Left renal pelvis (tissue), 4 donors: ENCODE measurements around the gene SYCN. TPM values are rescaled to one million over a fixed set of nuclear protein-coding genes. Genes with fewer than 3 reads are reported as not detected.
"Not testable (repeated sequence)": the region's sequence is repeated elsewhere in the genome, so short reads cannot be mapped to it uniquely, and the experiment has no call there.

ENCODE experiments used
- DNase-seq, 4 donors: peaks; one replicate each; pipeline ENCODE4 v3.0.0-alpha.2; 2013; ENCODE audit warnings: low read depth in 4 of 4, low spot score in 3 of 4
- polyA plus RNA-seq, 4 donors: library from polyadenylated mRNA; unstranded; fragments of 120-200 nt; gene quantifications; one replicate each; pipeline ENCODE4 v1.2.1, GENCODE V29; 2013; ENCODE audit not compliant: insufficient read length in 4 of 4

The SYCN gene
- polyA plus RNA-seq, 4 donors: not detected

GRCh38 chr19:39230096-39230764, 26.2 kb upstream of the SYCN start:
- DNase-seq: no peak

GRCh38 chr19:39224910-39225309, 20.8 kb upstream of the SYCN start:
- no peak for DNase-seq

GRCh38 chr19:39223703-39224279, 19.7 kb upstream of the SYCN start:
- DNase-seq: no peak

- not testable (repeated sequence) for DNase-seq
These were observed 15.0 kb upstream of the SYCN start for GRCh38 chr19:39219108-39219507.

GRCh38 chr19:39218230-39219007, 14.4 kb upstream of the SYCN start:
- DNase-seq: no peak

- DNase-seq: no peak
These were observed 13.0 kb upstream of the SYCN start for GRCh38 chr19:39217094-39217493.

GRCh38 chr19:39215323-39215722, 11.3 kb upstream of the SYCN start:
- DNase-seq: not testable (repeated sequence)

- DNase-seq: no peak
These were observed 8.3 kb upstream of the SYCN start for GRCh38 chr19:39212375-39212742.

GRCh38 chr19:39211731-39212374, 7.8 kb upstream of the SYCN start:
- no peak for DNase-seq

- no peak for DNase-seq
These were observed 5.1 kb upstream of the SYCN start for GRCh38 chr19:39209196-39209595.

- no peak for DNase-seq
These were observed 4.2 kb upstream of the SYCN start for GRCh38 chr19:39208175-39208795.

- no peak for DNase-seq
These were observed 3.3 kb upstream of the SYCN start for GRCh38 chr19:39207293-39207836.

- no peak for DNase-seq
These were observed 2.1 kb upstream of the SYCN start for GRCh38 chr19:39206122-39206521.

GRCh38 chr19:39205449-39205764, 1.3 kb upstream of the SYCN start:
- DNase-seq: no peak

- DNase-seq: no peak
These were observed 1.1 kb downstream of the SYCN start for GRCh38 chr19:39202998-39203355.

GRCh38 chr19:39200803-39201115, 3.3 kb downstream of the SYCN start:
- no peak for DNase-seq

GRCh38 chr19:39200066-39200802, 3.8 kb downstream of the SYCN start:
- DNase-seq: no peak

- DNase-seq: peak in 3 of 4 donors; percentile 41 to 72 (median 57)
These were observed 5.0 kb downstream of the SYCN start for GRCh38 chr19:39199025-39199424.

GRCh38 chr19:39197808-39198207, 6.3 kb downstream of the SYCN start:
- DNase-seq: no peak

- no peak for DNase-seq
These were observed 7.1 kb downstream of the SYCN start, which contains the start of gene NCCRP1 for GRCh38 chr19:39196860-39197562. Gene NCCRP1 (plus strand): TSS chr19:39196964. CDS start chr19:39196983, 19 bp downstream.
